T-helper 1 cell (primary cell): ENCODE measurements around the gene GUCY1A2.

Experiments
- DNase-seq, 5 donors: peaks; one replicate each; pipeline ENCODE4 v3.0.0-alpha.2; 2012 to 2020

GUCY1A2 gene

DNA sequence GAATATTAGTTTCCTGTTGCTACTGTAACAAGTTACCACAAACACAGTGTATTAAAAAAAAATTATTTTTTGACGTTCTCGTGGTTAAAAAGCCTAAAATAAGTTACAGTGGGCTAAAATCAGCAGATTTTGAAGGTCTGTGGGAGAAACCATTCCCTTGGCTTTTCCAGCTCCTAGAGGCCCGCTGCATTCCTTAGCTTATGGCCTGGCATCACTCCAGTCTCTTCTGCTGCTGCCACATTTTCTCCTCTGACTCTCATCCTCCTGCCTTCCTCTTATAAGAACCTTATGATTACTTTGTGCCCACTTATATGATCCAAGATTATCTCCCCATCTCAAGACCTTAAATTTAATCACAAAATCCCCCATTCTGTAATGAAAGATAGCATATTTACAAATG, 392.7 kb downstream of the GUCY1A2 start:
- no peak for DNase-seq

DNA sequence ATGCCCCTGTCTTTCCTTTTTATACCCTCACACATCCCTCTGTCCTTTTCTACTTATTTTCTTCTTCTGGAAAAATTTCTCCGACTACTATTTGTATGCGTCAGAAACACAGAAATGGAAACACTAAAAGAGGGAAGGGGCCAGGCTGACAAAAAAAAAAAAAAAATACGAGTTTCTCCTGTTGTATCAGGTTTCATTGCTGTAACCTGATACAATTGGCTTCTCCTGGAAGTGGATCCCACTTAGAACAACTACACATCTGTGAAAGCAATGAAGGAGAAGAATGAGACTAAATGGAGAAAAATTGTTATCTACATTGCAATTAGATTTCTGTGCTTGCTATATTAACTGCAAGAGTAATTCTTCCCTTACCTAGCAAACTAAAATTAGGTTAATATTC, 393.9 kb downstream of the GUCY1A2 start:
- no peak for DNase-seq
